GM19467 (cell line): ENCODE data around the gene KNDC1.
"Not testable (repeated sequence)": the region's sequence is repeated elsewhere in the genome, so short reads cannot be mapped to it uniquely, and the experiment has no call there.

ENCODE experiments used
- ATAC-seq: cut with Tn5 transposase; IDR thresholded peaks from one replicate; pipeline ENCODE4 v1.9.1; 2021; ENCODE audit warnings: mild to moderate bottlenecking, moderate library complexity; ENCODE audit not compliant: unreplicated experiment

Gene KNDC1

GRCh38 chr10:133124357-133125211 is 35.4 kb upstream of the KNDC1 start:
- no peak for ATAC-seq

GRCh38 chr10:133125901-133126300 is 34.1 kb upstream of the KNDC1 start:
- no peak for ATAC-seq

- no peak for ATAC-seq
These were observed 33.4 kb upstream of the KNDC1 start for GRCh38 chr10:133126431-133127290.

GRCh38 chr10:133127291-133128125 is 32.5 kb upstream of the KNDC1 start:
- ATAC-seq = no peak

- ATAC-seq = no peak
These were observed 31.6 kb upstream of the KNDC1 start for GRCh38 chr10:133128126-133129070.

- no peak for ATAC-seq
These were observed 30.8 kb upstream of the KNDC1 start for GRCh38 chr10:133129071-133129858.

GRCh38 chr10:133129859-133130495 is 30.0 kb upstream of the KNDC1 start:
- no peak for ATAC-seq

GRCh38 chr10:133130602-133131001 is 29.4 kb upstream of the KNDC1 start:
- ATAC-seq = no peak

- no peak for ATAC-seq
These were observed 29.0 kb upstream of the KNDC1 start for GRCh38 chr10:133131053-133131452.

GRCh38 chr10:133131734-133132472 is 28.1 kb upstream of the KNDC1 start:
- no peak for ATAC-seq

- no peak for ATAC-seq
These were observed 27.3 kb upstream of the KNDC1 start for GRCh38 chr10:133132473-133133291.

GRCh38 chr10:133133471-133134231 is 26.4 kb upstream of the KNDC1 start:
- ATAC-seq = no peak

GRCh38 chr10:133134411-133135115 is 25.5 kb upstream of the KNDC1 start:
- no peak for ATAC-seq

GRCh38 chr10:133135116-133135465 is 24.9 kb upstream of the KNDC1 start:
- ATAC-seq = no peak

GRCh38 chr10:133137486-133138145 is 22.4 kb upstream of the KNDC1 start:
- not testable (repeated sequence) for ATAC-seq
